HG03025 (cell line): ENCODE data around the gene OTUD6A.
"Not testable (repeated sequence)": the region's sequence is repeated elsewhere in the genome, so short reads cannot be mapped to it uniquely, and the experiment has no call there.

Experiments used
- ATAC-seq: cut with Tn5 transposase; IDR thresholded peaks from one replicate; pipeline ENCODE4 v1.9.1; 2021; ENCODE audit warnings: mild to moderate bottlenecking, moderate library complexity; ENCODE audit not compliant: unreplicated experiment, low FRiP score

OTUD6A gene

DNA sequence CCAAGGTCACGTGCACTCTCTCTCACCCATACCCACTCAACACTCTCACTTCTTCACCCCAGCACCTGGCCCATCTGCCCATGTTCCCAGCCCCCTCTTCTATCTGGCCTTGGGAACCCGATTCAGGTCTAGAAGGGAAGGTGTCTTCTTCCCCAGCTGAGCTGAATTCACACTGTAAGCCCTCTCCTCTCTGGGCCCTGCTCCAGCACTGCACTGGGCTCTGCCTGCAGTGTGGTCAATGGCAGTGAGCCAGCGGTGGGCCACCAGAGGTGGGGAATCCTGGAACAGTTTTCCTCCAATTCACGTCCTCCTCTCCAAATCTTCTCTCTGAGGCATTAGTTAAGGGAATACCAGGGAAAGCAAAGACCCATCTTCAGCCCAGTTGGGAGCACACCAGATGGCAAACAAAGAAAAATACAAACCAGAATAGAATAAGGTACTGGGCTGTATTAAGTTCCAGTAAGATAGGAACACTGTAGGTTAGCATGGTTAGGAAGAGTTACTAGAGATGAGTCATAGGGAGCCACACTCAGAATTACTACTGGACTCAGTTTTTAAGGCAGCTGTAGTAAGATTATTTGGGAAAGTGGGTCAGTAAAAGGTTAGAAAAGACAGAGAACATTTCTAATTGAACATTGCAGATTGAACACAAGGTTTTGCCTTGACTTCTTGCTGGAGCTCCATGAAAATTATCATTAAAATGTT is 17.6 kb upstream of the OTUD6A start:
- ATAC-seq, result no peak

DNA sequence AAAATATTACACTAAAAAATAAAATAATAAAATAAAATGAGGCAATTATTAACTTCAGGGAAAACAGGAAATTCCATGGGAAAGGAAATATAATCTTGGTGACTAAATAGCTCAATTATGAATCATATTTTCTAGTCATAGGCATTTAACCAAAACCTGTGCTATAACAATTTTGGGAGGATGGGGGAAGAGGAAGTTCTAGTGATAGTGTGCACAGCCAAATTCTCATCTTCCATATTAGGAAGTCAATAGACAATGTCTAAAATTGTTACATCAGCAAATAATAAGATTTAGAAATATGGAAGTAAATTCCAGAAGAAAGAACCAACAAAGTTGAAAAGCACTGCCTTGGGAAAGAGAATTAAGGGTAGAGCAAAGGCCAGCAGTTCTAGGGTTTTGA is 15.3 kb upstream of the OTUD6A start:
- no peak for ATAC-seq

DNA sequence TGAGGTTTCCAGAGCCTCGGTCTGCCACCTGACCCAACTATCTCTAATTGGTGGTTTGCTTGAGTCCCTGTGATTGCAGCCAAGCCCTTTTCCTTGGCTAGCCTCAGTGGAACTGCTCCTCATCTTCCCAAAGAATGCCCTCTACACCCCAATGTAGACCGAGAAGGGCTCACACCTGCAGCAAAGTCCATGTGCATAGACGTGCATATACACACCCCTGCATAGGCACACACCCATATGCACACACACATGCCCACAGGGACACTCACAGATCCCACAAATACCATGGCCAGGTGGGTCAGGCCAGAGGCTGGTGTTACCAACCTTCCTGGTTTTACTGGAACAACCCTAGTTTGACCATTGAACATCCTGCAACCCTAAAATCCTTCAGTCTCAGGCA is 12.9 kb upstream of the OTUD6A start:
- no peak for ATAC-seq

DNA sequence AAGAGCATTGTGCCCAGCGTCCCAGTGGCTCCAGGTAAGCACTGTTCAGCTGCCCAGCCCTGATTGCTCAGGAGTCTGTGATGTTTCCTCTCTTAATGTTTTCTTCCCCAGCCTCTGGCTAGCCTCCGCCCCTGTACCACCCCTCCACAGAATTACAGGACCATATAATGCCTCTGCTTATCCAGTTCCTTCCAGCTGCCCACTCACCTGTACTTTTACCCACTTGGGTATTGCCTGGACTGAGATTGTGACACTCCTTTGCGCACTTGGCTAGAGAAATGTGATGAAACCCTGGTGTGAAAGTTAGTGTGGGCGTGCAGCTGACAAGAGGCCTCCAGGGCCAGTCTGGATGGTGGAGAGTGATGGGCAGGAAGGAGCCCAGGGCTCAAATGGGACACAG is 12.3 kb upstream of the OTUD6A start, which contains the start of gene AWAT2:
TSS of gene AWAT2 (minus strand) at position 14 of the 400 bp plus-strand sequence. CDS start at position 8, 6 bp downstream.
- ATAC-seq, result no peak

DNA sequence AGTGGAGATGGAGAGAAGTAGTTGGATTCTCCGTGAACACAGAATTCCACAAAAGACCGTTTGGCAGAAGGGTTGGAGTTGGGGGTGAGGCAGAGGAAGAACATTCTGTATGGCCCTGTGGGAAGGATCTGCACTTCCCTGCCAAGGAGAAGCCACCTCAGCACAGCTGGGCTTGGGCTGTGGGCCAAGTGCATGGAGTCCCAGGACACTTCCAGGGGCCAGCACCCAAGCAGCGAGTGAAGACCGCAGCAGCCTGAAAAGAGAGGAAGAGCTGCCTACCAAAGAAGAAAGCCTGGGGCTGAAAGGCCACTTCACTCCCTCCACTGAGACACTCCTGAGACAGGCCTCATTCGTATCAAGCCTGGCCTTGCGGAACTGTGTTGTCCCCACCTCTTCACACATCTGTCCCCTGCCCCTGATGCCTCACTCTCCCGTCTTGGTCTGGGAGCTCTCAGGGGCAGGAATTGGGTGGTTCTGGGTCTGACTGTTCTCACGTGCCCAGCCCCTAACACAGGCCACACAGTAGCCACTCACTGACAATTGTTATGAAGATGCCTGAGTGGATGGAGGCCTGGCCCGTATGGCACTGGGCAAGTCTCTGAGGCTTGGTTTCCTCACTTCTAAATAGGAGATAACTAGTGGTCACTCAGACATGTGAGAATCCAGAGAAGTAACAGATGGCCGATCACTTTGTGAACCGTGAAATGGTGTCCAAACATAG is 9.2 kb upstream of the OTUD6A start:
- ATAC-seq, result no peak

DNA sequence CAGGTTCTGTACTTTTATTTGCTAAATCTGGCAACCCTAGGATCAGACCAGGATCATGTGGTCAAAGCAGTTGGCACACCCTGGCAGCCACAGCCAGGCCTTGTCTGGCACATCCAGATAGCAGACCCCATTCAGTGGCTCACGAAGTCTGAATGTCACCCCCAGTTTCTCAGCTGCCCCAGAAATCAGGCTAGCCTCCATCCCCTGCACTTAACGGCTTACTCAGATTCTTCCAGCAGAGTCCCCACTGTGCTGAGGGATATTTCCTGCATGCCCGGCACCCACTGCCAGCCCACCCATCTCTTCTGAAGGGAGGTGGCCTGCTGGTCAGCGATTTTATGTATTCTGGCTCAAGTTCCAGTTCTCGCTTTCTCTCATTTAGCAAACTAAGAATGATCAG is 7.9 kb upstream of the OTUD6A start:
- no peak for ATAC-seq

DNA sequence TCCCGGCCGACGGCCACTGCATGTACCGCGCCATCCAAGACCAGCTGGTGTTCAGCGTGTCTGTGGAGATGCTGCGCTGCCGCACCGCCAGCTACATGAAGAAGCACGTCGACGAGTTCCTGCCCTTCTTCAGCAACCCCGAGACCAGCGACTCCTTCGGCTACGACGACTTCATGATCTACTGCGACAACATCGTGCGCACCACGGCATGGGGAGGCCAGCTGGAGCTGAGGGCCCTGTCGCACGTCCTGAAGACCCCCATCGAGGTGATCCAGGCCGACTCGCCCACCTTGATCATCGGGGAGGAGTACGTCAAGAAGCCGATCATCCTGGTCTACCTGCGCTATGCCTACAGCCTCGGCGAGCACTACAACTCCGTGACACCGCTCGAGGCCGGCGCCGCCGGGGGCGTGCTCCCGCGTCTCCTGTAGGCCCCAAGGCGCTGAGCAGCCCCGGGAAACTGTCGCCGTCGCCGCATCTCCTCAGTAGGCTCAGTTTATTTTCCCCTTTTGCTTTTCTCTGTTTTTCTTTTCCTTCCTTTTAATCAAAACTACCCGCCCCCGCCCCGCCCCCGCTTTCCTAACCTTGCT is 799 bp downstream of the OTUD6A start:
- ATAC-seq, result no peak

DNA sequence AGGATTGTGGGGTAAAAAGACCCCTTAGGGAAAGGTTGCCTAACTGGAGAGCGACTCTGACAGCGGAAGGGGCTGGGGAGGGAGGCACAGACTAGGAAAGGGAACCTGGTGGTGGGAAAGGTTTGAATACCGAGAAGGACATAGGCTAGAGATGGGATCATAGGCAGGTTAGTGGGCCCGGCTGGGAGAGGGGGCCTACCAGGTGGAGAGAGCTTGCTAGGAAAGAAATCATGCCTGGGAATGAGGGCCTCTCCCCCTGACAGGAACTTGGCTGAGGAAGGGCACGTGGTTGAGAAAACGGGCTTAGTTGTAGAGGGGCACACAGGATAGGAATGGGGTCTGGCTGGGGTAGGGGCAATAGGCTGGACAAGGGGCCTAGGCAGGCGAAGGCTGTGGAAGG is 4.4 kb downstream of the OTUD6A start:
- no peak for ATAC-seq

DNA sequence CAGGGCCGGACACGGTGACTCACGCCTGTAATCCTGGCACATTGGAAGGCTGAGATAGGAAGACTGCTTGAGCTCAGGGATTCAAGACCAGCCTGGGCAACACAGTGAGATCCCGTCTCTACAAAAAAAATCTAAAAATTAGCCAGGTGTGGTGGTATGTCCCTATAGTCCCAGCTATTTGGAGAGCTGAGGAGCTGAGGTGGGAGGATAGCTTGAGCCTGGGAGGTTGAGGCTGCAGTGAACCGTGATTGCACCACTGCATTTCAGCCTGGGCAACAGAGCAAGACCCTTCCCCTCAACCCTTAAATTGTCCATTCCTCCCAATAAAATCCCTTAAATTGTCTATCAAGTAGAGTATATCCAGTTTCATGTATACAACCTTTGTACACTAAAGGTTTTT is 17.0 kb downstream of the OTUD6A start:
- no peak for ATAC-seq

DNA sequence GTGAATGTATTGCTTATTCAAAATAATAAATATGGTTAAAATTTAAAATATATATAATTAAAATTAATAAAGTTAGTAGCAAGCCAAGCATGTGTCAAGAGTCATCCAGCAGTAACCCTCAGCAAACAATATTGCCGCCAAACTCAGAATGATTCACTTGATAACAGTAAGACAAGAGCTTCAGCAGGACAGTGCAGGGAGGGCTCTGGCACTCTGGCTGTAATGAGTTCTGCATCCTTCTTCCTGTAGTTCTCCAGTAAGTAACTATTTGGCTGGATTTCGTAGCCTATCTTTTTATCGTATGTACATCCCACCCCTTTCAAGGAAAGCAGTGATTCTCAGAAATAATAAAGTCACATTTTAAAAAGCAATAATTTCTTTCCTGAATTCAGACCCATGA is 17.6 kb downstream of the OTUD6A start:
- no peak for ATAC-seq

DNA sequence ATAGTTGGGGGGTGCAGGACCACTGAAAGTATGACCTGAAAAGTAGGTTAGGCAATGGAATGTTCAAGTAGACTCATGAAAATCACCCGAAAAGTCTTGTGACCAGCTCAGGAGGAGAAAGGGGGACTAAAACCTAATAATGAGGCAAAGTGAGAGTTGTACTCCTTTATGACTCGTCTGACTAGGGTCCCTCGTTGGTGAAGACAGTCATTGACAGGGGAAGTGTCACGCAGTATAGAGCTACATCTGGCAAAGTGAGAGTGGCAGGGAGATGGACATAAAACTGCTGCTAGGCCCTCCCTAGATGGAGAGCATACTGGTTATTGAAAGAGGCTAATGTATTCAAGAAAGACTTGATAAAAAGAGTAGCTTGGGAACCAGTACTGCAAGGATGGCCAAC is 20.5 kb downstream of the OTUD6A start:
- no peak for ATAC-seq

DNA sequence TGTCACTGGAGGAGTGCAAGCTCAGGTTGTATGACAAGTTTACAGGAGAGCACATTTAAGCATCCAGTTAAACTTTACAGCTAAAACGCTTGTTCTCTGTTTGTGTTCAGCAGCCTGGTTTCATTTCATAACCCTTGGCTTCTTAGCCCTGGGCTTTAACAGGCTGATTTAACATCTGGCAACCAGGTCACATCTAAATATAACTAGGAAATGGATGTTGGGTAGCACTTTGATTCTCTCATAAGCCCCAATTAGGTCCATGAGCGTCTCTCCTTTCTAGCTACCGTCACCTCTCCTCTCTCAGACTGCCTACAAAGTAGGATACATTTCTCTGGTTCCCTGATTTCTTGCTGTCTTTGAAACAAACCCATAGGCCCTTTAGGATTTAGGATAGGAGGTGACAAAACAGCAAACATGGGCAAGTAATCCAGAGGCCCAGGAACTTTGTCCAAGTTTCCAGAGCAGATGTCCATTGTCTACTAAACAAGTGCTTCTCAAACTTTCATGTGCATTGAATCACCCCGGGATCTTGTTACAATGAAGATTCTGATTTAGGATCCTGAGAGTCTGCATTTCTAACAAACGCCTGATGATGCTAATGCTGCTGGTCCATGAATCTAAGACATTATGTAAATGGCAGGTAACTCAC is 22.5 kb downstream of the OTUD6A start:
- no peak for ATAC-seq

DNA sequence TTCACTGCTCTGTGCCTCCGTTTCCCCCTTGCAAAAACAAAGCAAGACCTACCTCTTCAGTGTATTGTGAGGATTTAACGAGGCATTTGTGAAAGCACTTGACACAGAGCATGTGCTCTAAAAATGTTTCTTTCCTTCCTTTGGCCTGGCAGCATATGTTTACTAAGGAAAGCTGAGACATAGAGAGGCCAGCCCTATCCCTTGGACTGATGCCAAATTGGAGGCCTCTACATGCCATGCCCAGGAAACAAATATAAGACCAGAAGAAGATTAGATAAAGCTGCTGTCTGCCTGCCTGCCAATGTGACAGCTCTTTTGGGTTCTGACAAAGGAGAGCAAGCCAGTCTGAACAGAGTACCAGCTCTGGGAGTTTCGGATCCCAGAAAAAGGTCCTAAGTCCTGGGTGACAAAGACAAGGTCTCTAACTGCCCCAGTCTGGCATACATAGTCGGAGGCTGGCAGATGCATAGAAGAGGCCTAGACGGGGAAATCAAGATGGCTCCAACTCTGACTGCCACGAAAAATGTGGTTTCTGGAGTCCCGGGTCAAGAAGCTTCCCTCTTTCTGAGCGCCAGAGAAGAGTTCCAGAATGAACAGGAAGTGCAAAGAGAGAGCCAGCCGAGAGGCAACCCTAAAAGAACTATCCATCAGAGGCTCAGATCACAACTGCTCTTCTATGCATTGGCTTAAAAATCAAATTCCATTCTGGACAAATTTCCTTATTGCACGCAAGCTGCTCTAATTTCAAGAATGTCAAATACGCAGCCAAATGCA is 25.8 kb downstream of the OTUD6A start:
- no peak for ATAC-seq

DNA sequence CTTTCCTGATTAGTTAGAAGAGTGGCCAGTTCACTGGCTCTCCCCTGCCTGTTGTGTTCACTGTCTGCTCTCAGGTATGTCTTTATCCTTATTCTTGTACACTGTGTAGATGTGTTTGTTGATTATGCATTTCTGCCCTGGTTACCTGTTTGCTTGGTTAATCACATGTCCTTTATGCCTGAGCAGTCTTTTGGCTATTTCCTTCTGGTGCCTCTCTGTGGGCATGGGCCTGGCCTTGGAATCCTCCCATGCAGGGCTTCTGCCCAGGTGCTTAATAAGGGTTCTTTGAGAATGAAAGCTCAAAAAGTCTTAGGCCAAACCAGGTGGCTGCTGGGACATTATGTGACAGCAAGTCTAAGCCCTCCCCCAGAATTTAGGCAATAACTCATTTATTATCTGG is 26.5 kb downstream of the OTUD6A start:
- ATAC-seq, result no peak

DNA sequence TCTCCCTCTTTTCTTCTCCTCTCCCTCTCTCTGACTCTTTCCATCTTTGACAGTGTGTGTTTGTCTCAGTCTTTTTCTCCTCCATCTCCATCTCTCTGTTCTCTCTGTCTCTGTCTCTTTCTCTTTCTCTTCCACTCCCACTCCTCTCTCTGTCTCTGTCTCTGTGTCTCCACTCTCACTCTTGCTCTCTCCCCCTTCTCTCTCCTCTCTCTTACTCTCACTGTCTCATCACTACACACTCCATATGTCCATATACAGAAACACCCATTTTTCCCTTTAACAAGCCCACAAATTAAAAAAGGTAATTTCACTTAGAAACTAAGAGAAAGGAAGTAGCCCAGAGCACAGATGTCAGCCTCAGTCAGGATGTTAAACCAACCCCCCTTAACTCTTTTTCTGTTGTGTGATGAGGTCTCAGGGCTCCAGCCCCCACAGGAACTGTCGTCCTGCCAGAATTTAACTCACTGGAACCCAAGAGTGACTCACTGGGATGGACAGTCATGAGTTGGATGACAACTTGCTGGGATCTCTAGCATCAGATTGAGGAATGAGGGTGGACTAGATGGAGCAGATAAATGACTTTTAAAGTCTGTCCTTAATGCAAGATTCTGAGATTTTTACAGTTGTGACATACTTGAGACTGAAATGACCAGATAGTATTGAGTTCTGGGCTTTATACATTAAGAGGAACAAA is 27.5 kb downstream of the OTUD6A start:
- ATAC-seq, result no peak

DNA sequence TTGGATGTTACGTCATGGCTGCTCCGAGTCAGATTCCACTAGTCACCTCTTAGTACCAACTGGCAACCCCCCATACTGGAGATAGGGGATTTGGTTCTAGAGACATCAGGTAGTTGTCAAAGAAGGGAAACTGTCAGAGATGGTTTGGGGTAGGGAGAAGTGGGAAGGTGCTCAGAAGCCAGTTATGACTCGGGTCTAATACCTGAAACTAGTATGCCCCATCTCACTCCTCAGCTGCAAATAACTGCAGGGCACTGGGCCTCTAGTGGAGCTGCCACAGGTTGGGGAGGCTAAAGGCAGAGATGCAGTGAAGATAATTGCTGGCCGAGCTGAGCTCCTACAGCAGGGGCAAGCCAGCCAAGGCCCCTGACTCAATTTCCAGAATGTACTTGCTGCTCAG is 30.0 kb downstream of the OTUD6A start:
- ATAC-seq, result peak; percentile 86

DNA sequence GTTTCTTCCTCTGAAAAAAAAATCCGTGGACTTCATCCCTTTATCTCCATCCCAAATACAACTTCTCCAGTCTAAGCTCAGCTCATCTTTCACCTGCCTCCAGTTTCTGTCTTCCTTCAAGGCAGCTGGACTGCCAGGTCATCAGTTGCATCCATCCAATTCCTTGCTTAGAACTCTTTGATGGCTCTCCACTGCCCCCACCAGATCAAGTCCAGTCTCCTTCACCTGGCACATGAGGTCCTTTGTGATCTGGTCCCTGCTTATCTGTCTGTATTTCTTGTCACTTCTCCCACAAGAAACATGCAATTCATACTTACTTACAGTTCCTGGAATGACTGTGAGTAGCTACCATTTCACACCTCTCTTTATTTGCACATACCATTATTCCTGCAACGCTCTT is 33.8 kb downstream of the OTUD6A start:
- no peak for ATAC-seq

DNA sequence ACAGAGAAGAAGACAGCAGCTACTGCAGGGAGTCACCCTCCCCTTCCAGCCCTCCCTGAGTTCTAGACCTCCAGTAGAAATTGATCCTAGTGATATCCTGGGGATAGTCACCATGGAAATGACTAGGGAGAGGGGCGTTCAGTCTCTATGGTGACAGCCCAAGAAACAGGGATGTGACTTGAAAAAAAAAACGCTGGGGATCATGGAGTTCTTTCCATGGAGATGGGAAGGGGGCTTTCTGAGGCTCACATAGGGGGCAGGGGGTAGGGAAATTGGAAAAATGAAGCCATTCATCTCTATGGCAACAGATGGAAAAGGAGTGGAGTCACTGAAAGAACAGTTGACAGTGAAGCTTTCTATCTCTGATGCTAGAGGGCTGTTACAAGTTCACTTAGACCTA is 43.0 kb downstream of the OTUD6A start:
- no peak for ATAC-seq

DNA sequence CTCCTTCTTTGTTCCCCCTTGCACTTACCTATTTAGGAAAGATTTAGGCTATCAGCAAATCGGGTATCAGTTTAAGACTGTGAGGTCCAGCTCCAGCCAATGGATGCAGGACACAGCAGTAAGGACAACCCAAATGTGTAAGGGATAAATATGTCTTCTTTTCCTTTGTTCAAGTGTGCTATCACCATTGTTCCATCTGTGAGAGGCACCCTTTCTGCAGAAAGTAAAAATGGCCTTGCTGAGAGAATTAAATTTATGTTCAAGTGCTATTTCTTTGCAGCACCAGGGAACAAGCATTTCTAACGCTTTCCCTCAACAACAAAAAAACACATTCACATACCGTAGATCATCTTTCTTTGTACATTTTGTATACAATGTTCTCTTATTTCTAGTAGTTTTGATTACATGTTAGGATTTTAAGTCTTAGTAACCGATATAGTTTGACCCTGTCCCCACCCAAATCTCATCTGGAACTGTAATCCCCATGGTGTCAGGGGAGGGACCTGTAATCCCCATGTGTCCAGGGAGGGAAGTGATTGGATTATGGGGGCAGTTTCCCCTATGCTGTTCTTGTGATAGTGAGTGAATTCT is 49.3 kb downstream of the OTUD6A start:
- not testable (repeated sequence) for ATAC-seq
